ENCODE data around the gene TTF1.
"Not testable (repeated sequence)": the region's sequence is repeated elsewhere in the genome, so short reads cannot be mapped to it uniquely, and the experiment has no call there.

DNA sequence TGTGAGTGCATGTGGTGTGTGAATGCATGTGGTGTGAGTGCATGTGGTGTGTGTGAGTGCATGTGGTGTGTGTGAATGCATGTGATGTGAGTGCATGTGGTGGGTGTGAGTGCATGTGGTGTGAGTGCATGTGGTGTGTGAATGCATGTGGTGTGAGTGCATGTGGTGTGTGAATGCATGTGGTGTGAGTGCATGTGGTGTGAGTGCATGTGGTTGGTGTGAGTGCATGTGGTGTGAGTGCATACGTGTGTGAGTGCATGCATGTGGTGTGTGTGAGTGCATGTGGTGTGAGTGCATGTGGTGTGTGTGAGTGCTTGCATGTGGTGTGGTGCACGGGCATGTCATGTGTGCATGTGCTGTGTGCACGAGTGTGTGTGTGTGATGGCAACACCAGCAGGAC is 28.2 kb downstream of the TTF1 start:
- not testable (repeated sequence) for TF ChIP-seq TAF1, POLR2A, POLR2AphosphoS5, SPI1, POU2F2 (IDR thresholded peaks at IDR 0.05; ENCODE audit: low read depth, low read length)
